GM19397 (cell line): ENCODE data around the gene NSF.
"Not testable (repeated sequence)": the region's sequence is repeated elsewhere in the genome, so short reads cannot be mapped to it uniquely, and the experiment has no call there.

Experiments
- ATAC-seq: cut with Tn5 transposase; IDR thresholded peaks from one replicate; pipeline ENCODE4 v1.9.1; 2021; ENCODE audit warnings: mild to moderate bottlenecking, moderate library complexity; ENCODE audit not compliant: unreplicated experiment

Gene NSF

GRCh38 chr17:46696522-46696921 lies 106.1 kb downstream of the NSF start:
- not testable (repeated sequence) for ATAC-seq

DNA sequence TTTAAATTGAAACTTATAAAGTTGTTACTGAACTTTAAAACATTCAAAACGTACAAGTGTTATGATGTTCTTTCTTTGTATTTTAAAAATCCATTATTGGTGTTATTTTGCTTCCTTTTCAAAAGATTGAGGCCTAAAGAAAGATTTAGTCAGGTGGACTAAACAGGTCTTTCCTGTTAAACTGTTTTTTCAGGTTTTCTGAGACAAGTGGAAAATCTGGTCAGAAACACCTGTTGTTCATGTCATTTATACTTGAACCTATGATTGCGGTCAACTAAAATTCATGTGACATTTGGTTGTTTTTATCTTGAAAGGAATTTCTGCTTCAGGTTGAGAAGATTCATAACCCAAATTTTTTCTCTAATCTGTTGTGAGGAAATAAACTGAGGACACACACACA lies 108.5 kb downstream of the NSF start:
- not testable (repeated sequence) for ATAC-seq

GRCh38 chr17:46717999-46718398 lies 127.5 kb downstream of the NSF start:
- ATAC-seq, result no peak

DNA sequence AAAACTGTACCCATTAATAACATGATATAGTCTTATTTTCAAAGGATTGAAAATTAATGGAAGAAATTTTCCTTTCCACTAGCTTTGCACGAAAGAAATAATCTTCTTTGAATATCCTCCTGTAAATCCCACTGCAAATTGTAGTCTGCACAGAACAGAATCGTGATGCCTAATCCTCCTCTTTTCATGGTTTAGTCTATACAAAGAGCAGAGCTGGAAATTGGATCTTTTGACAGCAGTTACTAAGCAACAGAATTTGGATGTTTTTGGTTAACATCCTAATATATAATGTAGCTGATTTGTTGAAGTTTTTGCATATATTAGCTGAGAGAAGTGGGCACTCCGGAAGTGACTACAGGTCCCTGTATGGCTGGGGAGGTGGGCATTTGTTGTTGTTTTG lies 129.4 kb downstream of the NSF start:
- ATAC-seq, result no peak

- ATAC-seq, result no peak
Observed at GRCh38 chr17:46720408-46720807, 129.9 kb downstream of the NSF start.

GRCh38 chr17:46722662-46723285 lies 132.3 kb downstream of the NSF start:
- ATAC-seq, result no peak

- ATAC-seq, result no peak
Observed at GRCh38 chr17:46726206-46726605, 135.7 kb downstream of the NSF start.

DNA sequence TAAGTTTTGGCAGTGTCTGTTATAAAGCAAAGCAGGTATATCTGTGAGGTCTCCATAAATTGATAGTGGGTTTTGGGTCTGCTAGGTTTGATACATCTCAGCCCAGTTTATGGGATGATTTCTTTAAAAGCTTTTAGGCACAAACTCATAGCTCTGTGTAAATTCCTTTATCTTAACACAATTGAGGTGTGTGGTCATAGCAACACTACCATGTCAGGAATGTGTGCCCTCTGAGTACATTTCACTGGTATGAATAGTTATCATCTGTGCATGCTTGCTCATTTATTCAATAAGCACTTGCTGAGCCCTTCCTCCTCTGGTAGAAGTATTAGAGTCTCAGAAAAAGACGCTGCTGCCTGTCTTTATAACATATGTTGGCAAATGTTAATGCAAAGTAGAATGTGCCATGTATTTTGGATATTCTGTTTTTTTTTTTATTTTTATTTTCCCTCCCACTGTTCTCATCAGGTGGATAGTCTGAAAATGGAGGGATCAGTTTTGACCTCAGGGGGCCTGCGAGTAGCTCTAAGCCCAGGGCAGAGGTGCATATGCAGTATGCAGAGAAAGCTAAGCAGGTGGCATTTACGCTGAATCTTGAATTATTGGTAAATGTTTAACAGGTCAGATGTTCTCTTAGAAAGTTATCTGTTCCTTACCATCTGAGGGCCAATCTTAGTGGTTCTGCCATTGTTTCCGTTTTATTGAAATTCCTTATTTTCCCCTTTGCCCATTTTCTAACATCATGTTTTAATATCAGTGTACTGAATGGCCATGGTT lies 137.3 kb downstream of the NSF start:
- no peak for ATAC-seq

GRCh38 chr17:46730026-46730425 lies 139.6 kb downstream of the NSF start:
- no peak for ATAC-seq

GRCh38 chr17:46730679-46731078 lies 140.2 kb downstream of the NSF start:
- no peak for ATAC-seq

DNA sequence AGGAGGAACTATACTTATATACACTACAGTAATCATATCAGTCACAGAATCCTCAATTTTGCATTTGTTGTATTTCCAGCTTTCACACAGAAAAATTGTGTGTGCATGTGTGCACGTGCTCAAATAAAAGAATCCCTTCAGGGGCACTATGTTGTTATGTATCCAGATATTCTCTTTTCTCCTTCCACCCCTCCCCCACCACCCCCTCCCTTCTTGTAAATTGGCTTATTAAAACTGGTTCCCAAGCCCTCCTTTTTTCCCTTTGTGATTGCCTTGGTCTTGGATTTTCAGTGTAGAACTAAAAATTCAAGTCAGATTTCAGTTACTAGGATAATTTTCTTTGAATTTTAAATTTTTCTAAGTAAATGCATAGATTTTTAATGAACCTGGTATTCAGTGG lies 141.7 kb downstream of the NSF start:
- no peak for ATAC-seq

- ATAC-seq, result no peak
Observed at GRCh38 chr17:46732754-46733398, 142.4 kb downstream of the NSF start.

DNA sequence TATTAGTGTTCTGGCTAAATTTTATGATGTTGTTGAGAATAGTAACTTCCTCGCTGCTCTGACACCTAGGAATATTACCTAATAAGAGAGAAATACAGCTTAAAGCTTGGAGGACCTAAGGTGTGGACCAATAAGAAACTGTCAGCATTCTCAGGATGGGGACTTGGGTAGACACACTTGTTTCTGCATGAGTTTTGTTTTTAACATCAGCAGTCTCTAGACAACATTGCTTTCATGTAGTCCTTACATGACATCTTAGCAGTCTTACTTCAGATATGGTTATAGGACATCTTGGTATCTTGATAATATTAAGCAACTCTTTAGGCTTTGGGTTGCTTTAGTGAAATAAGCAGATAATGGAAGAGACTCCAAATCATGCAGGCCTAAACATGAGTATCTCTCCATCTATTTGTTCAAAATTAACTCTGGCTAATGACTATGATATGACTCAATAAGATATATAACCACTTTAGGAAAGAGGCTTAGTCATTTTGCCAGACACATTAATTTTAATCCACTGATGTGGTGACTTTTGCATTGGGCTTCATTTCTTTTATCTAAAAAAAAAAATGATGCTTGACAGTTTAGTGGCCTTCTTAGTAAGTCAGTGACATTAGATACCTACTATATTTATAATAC lies 143.5 kb downstream of the NSF start:
- no peak for ATAC-seq

DNA sequence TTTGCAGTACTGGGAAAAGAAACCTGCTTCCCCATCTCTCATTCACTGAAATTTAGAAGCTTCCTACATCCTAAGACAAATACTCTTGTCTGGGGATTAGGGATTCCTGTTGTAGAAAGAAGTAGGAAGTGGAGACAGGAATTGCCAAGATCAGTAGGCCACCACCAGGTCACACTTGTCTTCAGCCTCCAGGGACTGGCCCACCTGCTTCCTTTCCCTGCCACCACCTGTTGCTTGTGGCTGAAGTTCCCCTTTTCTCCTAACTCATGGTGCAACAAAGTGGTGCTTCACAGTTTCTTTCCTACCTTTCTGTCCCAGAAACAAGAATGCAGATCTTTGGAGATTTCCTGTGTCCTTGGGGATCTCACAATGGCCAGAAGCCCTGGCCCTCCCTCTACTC lies 145.6 kb downstream of the NSF start:
- no peak for ATAC-seq

DNA sequence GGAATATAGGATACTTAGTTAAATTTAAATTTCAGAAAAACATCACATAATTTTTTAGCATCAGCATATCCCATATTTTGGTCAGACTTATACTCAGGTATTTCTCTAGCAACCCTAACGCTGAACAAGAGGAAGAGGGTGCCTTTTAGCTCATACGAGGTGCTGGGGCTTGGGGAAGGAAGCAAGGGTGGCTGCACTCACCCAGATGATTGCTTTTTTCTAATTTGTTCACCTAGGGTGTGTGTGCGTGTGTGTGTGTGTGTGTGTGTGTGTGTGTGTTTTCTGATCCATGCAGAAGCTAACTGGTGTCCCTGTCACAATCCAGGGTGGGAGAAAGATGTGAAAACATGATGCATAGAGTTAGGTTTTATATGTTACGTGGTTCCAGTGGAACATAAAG lies 146.9 kb downstream of the NSF start:
- no peak for ATAC-seq

- ATAC-seq, result no peak
Observed at GRCh38 chr17:46738544-46738943, 148.1 kb downstream of the NSF start.

DNA sequence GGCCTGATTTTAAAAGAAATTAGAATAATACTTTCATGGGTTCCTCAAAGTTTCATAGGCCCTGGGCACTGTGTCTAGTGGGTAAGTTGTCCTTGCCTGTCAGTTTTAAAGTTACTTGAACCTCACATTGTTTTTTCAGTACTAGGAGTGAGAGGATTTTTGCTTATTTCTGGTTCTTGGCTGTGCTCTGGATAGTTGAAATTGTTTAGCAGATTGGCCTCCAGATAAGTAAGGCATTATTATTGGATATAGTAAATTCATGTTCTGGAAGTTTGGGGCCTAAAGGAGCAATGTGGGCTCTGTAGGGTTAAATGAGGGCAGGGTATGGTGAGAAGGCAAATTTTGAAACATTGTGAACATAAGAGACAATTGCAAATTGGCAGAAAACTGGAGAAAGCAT lies 149.5 kb downstream of the NSF start:
- ATAC-seq, result no peak

- no peak for ATAC-seq
Observed at GRCh38 chr17:46741122-46741730, 150.8 kb downstream of the NSF start.

- ATAC-seq, result no peak
Observed at GRCh38 chr17:46742565-46743270, 152.2 kb downstream of the NSF start.

- no peak for ATAC-seq
Observed at GRCh38 chr17:46744441-46744840, 154.0 kb downstream of the NSF start.

GRCh38 chr17:46745376-46745775 lies 154.9 kb downstream of the NSF start:
- ATAC-seq, result no peak
